Central memory CD8-positive, alpha-beta T cell (primary cell): ENCODE data around the gene TLR5.
A peak's percentile ranks its signal among the peaks of the same experiment; 100 is the strongest.

ENCODE experiments used
- ATAC-seq: fragments of 150-1000 bp; cut with Tn5 transposase; replicated peaks from 2 replicates; pipeline ENCODE4 v1.10.0; 2022; ENCODE audit warnings: mild to moderate bottlenecking, moderate FRiP score, moderate number of reproducible peaks; ENCODE audit not compliant: poor library complexity, severe bottlenecking; ENCODE audit errors: extremely low read depth
- DNase-seq, 2 donors: peaks; one replicate each; pipeline ENCODE4 v3.0.0; 2021; ENCODE audit warnings: low spot score in 2 of 2
- H3K27ac Mint-ChIP-seq: one replicate; pipeline ENCODE4 v1.8.0; 2022; ENCODE audit warnings: low read depth, mild to moderate bottlenecking, moderate library complexity, mixed read lengths
- H3K27me3 Mint-ChIP-seq: one replicate; pipeline ENCODE4 v1.8.0; 2022; ENCODE audit warnings: mixed read lengths
- H3K36me3 Mint-ChIP-seq: one replicate; pipeline ENCODE4 v1.8.0; 2022; ENCODE audit warnings: mild to moderate bottlenecking, moderate library complexity, mixed read lengths; ENCODE audit not compliant: insufficient read depth
- H3K4me1 Mint-ChIP-seq: one replicate; pipeline ENCODE4 v1.8.0; 2022; ENCODE audit warnings: mixed read lengths
- H3K4me3 Mint-ChIP-seq: one replicate; pipeline ENCODE4 v1.8.0; 2022; ENCODE audit warnings: mild to moderate bottlenecking, moderate library complexity, mixed read lengths
- H3K9me3 Mint-ChIP-seq: one replicate; pipeline ENCODE4 v1.8.0; 2022; ENCODE audit warnings: mixed read lengths

The TLR5 gene

GRCh38 chr1:223089250-223089649, 53.8 kb downstream of the TLR5 start:
- ATAC-seq, result no peak
- Mint-ChIP-seq H3K36me3 (no peaks in the 10 kb centered on the region), H3K4me3 (no peak overlapping the region), H3K27me3 (peaks cover 18% of the 10 kb centered on the region), H3K9me3 (no peaks in the 10 kb centered on the region), H3K4me1 (no peaks in the 10 kb centered on the region), H3K27ac (no peak overlapping the region)
- no peak for DNase-seq

- Mint-ChIP-seq H3K27me3 (peaks cover 18% of the 10 kb centered on the region), H3K4me3 (no peak overlapping the region), H3K36me3 (no peaks in the 10 kb centered on the region), H3K4me1 (no peaks in the 10 kb centered on the region), H3K27ac (no peak overlapping the region), H3K9me3 (no peaks in the 10 kb centered on the region)
- no peak for DNase-seq
- no peak for ATAC-seq
Measured at GRCh38 chr1:223088713-223089240, 54.3 kb downstream of the TLR5 start.

DNA sequence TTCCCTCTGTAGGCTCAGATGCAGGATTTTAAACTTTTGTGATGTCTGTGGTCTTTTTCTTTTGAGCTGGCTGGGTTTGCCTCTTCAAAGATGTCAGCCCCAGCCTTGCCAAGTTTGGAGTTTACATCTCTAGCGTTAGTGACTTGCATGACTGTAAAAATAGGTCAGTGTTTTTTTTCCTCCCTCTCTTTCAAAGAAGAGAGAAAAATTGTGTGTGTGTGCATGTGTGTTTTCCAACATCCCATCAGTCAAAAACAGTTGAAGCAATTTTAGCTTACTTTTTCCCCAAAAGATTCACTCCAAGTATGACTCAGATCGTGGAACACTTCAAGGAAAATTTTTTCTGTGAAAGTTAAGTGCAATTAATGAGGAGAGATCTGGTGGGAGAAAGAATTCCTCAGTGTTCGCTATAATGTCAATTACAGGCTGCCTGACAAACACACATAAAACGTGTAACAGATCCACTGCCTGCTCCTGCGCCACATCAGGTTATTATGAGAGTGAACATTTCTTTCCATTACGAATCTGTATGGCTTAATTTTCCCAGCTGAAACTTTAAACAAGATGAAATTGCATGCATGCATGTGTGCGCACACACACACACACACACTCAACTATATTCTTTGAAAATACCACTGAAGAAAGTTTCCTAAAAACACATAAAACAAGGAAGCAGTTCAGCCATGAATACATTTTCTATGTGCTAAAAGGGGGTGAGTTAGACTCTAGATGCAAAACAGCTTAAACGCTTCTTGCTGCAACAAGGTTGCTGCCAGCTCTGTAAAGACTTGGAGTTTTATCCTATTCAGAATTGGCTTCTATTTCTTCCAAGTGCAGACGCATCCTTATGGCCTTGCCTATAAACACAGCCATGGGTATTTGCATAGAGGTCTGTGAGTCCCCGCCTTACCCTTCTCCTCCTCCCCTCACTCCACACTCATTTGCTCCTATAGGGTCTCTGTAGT, 55.5 kb downstream of the TLR5 start:
- ATAC-seq, result no peak
- H3K9me3 Mint-ChIP-seq, result no peaks in the 10 kb centered on the region
- H3K27ac Mint-ChIP-seq, result no peak overlapping the region
- no peak overlapping the region for H3K4me3 Mint-ChIP-seq
- H3K36me3 Mint-ChIP-seq, result no peaks in the 10 kb centered on the region
- H3K4me1 Mint-ChIP-seq, result no peaks in the 10 kb centered on the region
- H3K27me3 Mint-ChIP-seq, result peaks cover 18% of the 10 kb centered on the region
- DNase-seq, result no peak

DNA sequence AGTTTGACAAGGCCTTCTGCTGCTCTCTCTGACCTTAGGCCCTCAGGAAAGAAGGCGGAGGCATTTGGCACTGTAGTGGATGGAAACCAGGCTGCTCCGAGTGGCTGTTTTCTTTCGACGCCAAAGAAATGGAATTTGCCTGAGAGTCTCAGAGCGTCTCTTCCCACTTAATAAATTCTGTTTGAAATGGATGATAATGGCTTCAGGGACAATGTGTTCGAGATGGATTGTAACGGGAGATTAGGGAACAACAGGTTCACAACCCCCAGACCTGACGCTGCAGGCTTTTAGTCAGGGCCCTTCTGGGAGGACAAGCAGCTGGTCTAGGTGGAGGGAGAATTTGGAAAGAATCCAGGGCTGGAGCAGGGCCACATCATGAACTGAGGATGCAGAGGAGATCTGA, 58.6 kb downstream of the TLR5 start:
- peaks cover 16% of the 10 kb centered on the region for H3K27me3 Mint-ChIP-seq
- ATAC-seq, result no peak
- no peak overlapping the region for H3K4me3 Mint-ChIP-seq
- no peak for DNase-seq
- H3K9me3 Mint-ChIP-seq, result no peaks in the 10 kb centered on the region
- H3K27ac Mint-ChIP-seq, result no peak overlapping the region
- H3K4me1 Mint-ChIP-seq, result no peaks in the 10 kb centered on the region
- no peaks in the 10 kb centered on the region for H3K36me3 Mint-ChIP-seq

DNA sequence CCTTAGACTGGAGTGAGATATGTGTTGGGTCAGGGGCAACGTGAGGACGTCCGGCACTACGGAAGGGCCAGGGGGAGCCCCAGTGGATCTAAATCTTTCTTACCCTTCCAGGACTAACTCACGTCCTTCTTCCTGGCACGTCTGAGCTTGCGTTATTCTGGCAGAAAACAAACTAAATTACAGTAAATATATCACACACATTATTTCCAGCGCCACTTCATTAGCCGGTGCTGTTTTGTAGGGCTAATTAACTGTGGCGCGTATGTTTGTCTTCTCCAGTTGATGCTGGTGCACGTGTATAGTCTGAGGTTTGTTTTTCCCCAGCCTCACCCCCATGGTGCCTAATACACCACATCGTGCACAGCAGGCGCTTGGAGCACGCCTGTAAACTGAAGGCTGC, 59.2 kb downstream of the TLR5 start:
- H3K36me3 Mint-ChIP-seq, result no peaks in the 10 kb centered on the region
- H3K27me3 Mint-ChIP-seq, result peaks cover 16% of the 10 kb centered on the region
- ATAC-seq (no peak), DNase-seq (no peak)
- H3K27ac Mint-ChIP-seq, result no peak overlapping the region
- H3K4me3 Mint-ChIP-seq, result no peak overlapping the region
- no peaks in the 10 kb centered on the region for H3K9me3 Mint-ChIP-seq
- H3K4me1 Mint-ChIP-seq, result no peaks in the 10 kb centered on the region

DNA sequence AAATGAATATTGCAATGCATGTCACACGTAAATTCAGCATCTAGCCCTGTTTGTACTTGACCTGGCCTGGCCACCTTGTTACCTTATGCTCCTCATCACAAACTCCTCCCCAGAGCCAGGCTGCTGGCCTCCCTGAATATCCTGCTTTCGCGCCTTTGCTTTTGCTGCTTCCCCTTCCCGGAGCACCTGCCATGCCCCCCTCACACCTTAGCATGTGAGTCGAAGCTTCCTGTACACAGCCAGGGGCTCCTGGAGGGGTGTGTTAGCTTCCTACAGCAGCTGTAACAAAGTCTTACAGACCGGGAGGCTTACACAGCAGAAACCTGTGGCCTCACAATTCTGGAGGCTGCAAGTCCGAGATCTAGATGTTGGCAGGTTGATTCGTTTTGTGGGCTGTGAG, 60.1 kb downstream of the TLR5 start:
- Mint-ChIP-seq H3K27me3 (peaks cover 21% of the 10 kb centered on the region), H3K36me3 (no peaks in the 10 kb centered on the region), H3K9me3 (no peaks in the 10 kb centered on the region), H3K4me3 (no peak overlapping the region), H3K27ac (no peak overlapping the region), H3K4me1 (no peaks in the 10 kb centered on the region)
- no peak for DNase-seq
- no peak for ATAC-seq

DNA sequence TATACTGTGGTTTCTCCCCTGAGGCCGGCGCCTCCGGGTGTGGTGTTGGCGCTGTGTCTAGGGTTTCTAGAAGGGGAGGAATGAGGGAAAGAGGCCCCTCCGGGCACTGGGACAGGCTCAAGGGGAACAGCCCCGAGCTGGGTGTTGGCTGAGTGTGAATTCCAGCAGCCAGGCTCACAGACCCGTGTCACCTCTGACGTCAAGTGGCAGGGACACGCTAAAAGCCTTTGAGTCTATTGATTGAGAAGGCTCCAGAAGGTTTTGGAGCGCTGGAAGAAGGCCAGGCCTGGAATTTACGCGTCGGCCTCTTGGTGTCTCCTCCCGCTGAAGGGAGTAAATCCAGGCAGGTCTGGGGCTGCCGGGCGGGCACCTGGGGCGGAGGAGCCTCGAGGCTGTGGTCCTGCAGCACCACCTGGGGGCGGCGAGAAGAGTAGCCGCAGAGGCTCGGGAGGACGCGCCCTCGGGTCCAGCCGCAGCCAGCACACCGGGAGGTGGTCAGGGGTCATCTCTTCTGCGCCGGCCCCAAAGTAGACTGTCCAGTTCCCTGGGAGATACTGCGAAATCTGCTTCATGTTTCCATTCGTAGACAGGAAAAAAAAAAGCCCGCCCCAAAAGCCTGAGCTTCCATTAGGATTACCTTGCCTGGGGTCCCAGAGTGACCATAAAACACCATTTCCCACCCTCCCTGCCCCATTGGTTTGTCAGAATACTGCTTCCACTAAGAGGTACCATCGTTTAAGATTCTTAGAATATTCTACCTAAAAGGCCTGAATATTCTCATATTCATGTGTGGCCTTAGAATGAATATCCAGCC, 61.7 kb downstream of the TLR5 start:
- H3K36me3 Mint-ChIP-seq, result no peaks in the 10 kb centered on the region
- H3K4me1 Mint-ChIP-seq, result no peaks in the 10 kb centered on the region
- no peaks in the 10 kb centered on the region for H3K9me3 Mint-ChIP-seq
- H3K27me3 Mint-ChIP-seq, result peaks cover 36% of the 10 kb centered on the region
- DNase-seq (peak; percentile 43 to 53), ATAC-seq (peak; percentile 72)
- H3K4me3 Mint-ChIP-seq, result peak overlapping the region; percentile 55
- peak overlapping the region; percentile 54 for H3K27ac Mint-ChIP-seq

GRCh38 chr1:223079498-223079897, 63.5 kb downstream of the TLR5 start:
- ATAC-seq (no peak), DNase-seq (no peak)
- Mint-ChIP-seq H3K27ac (no peak overlapping the region), H3K9me3 (no peaks in the 10 kb centered on the region), H3K4me3 (no peak overlapping the region), H3K4me1 (no peaks in the 10 kb centered on the region), H3K27me3 (peaks cover 50% of the 10 kb centered on the region), H3K36me3 (no peaks in the 10 kb centered on the region)

- no peak for DNase-seq
- Mint-ChIP-seq H3K36me3 (no peaks in the 10 kb centered on the region), H3K4me3 (no peak overlapping the region), H3K9me3 (no peaks in the 10 kb centered on the region), H3K27me3 (peaks cover 63% of the 10 kb centered on the region), H3K4me1 (no peaks in the 10 kb centered on the region), H3K27ac (no peak overlapping the region)
- ATAC-seq, result no peak
Measured at GRCh38 chr1:223077247-223077833, 65.7 kb downstream of the TLR5 start.

DNA sequence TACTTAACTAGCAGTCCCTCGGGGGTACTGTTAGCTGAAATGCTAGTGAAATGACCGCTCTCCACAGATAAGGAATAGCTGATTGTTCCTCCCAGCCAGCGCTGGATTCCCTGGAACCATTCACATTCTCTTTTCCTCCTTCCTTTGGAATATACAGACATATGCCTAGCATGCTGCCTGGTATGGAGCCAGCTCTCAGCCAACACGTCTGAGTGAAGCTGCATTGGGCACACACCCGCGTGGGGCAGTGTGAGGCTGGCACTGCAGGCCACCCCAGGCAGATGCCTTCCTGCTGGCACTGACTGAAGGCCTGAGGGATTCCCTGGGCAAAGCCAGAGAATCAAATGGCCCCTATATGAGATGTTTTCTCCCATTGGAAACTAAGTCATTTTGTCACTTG, 66.7 kb downstream of the TLR5 start:
- no peaks in the 10 kb centered on the region for H3K4me1 Mint-ChIP-seq
- no peak overlapping the region for H3K27ac Mint-ChIP-seq
- peaks cover 63% of the 10 kb centered on the region for H3K27me3 Mint-ChIP-seq
- no peak for DNase-seq
- no peaks in the 10 kb centered on the region for H3K9me3 Mint-ChIP-seq
- no peak overlapping the region for H3K4me3 Mint-ChIP-seq
- no peaks in the 10 kb centered on the region for H3K36me3 Mint-ChIP-seq
- no peak for ATAC-seq

GRCh38 chr1:223075834-223076233, 67.2 kb downstream of the TLR5 start:
- DNase-seq (no peak), ATAC-seq (no peak)
- H3K9me3 Mint-ChIP-seq, result no peaks in the 10 kb centered on the region
- H3K4me1 Mint-ChIP-seq, result no peaks in the 10 kb centered on the region
- H3K36me3 Mint-ChIP-seq, result no peaks in the 10 kb centered on the region
- H3K4me3 Mint-ChIP-seq, result no peak overlapping the region
- H3K27ac Mint-ChIP-seq, result no peak overlapping the region
- H3K27me3 Mint-ChIP-seq, result peaks cover 63% of the 10 kb centered on the region

GRCh38 chr1:223074445-223075300, 68.4 kb downstream of the TLR5 start:
- no peak for DNase-seq
- no peaks in the 10 kb centered on the region for H3K9me3 Mint-ChIP-seq
- H3K27ac Mint-ChIP-seq, result no peak overlapping the region
- no peaks in the 10 kb centered on the region for H3K4me1 Mint-ChIP-seq
- ATAC-seq, result no peak
- peaks cover 60% of the 10 kb centered on the region for H3K27me3 Mint-ChIP-seq
- no peaks in the 10 kb centered on the region for H3K36me3 Mint-ChIP-seq
- H3K4me3 Mint-ChIP-seq, result no peak overlapping the region
